H1 (cell line): Measurements from ENCODE around the gene POLR2C.

Experiments used
- CTCF ChIP-seq, 3 experiments: IDR thresholded peaks; 1 replicate in 2 of 3; 2 replicates in 1 of 3; pipeline versions ENCODE4 v1.5.1 to v1.6.1; 2011; ENCODE audit warnings: low read length in 3 of 3, mild to moderate bottlenecking in 3 of 3, inconsistent platforms in 2 of 3, low read depth in 1 of 3, moderate library complexity in 1 of 3; ENCODE audit not compliant: insufficient read depth in 1 of 3; ENCODE audit errors: control extremely low read depth in 1 of 3
- EP300 ChIP-seq, 2 experiments: IDR thresholded peaks; 1 replicate in 1 of 2; 2 replicates in 1 of 2; pipeline ENCODE4 v1.6.1; 2011 to 2012; ENCODE audit warnings: low read depth in 2 of 2, low read length in 2 of 2, mild to moderate bottlenecking in 2 of 2, borderline replicate concordance in 1 of 2, inconsistent platforms in 1 of 2, moderate library complexity in 1 of 2
- EZH2 ChIP-seq: fragments of 200-600 bp; sonication (generic); IDR thresholded peaks from 2 replicates; pipeline ENCODE4 v1.7.1; 2012; ENCODE audit warnings: low read depth, mild to moderate bottlenecking, moderate library complexity, low read length, inconsistent platforms; ENCODE audit not compliant: severe bottlenecking
- HDAC6 ChIP-seq: IDR thresholded peaks from one replicate; pipeline ENCODE4 v1.7.1; 2012; ENCODE audit warnings: low read depth, mild to moderate bottlenecking, inconsistent platforms, low read length, moderate library complexity
- MAX ChIP-seq: IDR thresholded peaks from 2 replicates; pipeline ENCODE4 v1.6.1; 2012; ENCODE audit warnings: inconsistent platforms
- PHF8 ChIP-seq: fragments of 200-600 bp; sonication (generic); conservative IDR thresholded peaks from 2 replicates; pipeline ENCODE4 v1.7.1; 2012; ENCODE audit warnings: low read depth, mild to moderate bottlenecking, inconsistent platforms, low read length, moderate library complexity
- POLR2A ChIP-seq, 2 experiments: IDR thresholded peaks; 1 replicate in 1 of 2; 2 replicates in 1 of 2; pipeline ENCODE4 v1.6.1; 2011; ENCODE audit warnings: low read depth in 2 of 2, low read length in 2 of 2, mild to moderate bottlenecking in 2 of 2; ENCODE audit errors: control extremely low read depth in 1 of 2
- RAD21 ChIP-seq, 2 experiments: IDR thresholded peaks in 1 of 2; conservative IDR thresholded peaks in 1 of 2; 2 replicates each; pipeline ENCODE4 v1.6.1; 2011; ENCODE audit warnings: low read depth in 2 of 2, low read length in 2 of 2, improper control_type of control experiment in 1 of 2, inconsistent platforms in 1 of 2, mild to moderate bottlenecking in 1 of 2, moderate library complexity in 1 of 2
- RFX5 ChIP-seq: IDR thresholded peaks from 2 replicates; pipeline ENCODE4 v1.6.1; 2011; ENCODE audit warnings: low read depth, low read length, improper control_type of control experiment, borderline replicate concordance
- SIN3A ChIP-seq, 2 experiments: IDR thresholded peaks in 1 of 2; conservative IDR thresholded peaks in 1 of 2; 2 replicates each; pipeline ENCODE4 v1.6.1; 2011 to 2012; ENCODE audit warnings: low read length in 2 of 2, improper control_type of control experiment in 1 of 2, low read depth in 1 of 2, mild to moderate bottlenecking in 1 of 2
- SP1 ChIP-seq: IDR thresholded peaks from 2 replicates; pipeline ENCODE4 v1.6.1; 2011; ENCODE audit warnings: low read depth, low read length
- SRF ChIP-seq: IDR thresholded peaks from 2 replicates; pipeline ENCODE4 v1.6.1; 2011; ENCODE audit warnings: mild to moderate bottlenecking, low read depth, low read length, moderate library complexity
- TF ChIP-seq, protein P1 (sequence below): fragments of 300-600 bp; sonication (generic); IDR thresholded peaks from 2 replicates; pipeline ENCODE4 v1.7.1; 2012; ENCODE audit warnings: low read length, moderate library complexity, mild to moderate bottlenecking, inconsistent platforms; ENCODE audit not compliant: insufficient replicate concordance

DNA sequence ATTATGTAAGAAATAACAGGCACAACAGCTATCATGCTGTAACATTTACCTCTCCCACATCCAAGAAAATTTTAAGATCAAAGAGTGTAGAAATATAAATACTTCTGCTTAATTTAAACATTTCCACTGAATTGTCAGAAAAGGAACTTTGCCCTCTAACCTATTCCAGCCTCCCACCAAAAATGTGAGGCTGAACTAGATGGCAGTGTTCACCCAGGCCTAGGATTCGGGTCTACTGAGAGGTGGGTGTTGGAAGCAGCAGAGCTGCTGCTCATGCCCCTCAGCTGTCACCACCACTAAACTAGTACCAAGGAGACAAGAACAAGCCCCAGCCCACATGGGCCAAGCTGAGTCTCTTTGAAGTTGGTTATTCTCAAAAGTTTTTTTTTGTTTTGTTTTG lies 26.6 kb upstream of the POLR2C start:
- TF ChIP-seq RFX5: no peak
- no peak for TF ChIP-seq MAX
- TF ChIP-seq, protein P1, sequence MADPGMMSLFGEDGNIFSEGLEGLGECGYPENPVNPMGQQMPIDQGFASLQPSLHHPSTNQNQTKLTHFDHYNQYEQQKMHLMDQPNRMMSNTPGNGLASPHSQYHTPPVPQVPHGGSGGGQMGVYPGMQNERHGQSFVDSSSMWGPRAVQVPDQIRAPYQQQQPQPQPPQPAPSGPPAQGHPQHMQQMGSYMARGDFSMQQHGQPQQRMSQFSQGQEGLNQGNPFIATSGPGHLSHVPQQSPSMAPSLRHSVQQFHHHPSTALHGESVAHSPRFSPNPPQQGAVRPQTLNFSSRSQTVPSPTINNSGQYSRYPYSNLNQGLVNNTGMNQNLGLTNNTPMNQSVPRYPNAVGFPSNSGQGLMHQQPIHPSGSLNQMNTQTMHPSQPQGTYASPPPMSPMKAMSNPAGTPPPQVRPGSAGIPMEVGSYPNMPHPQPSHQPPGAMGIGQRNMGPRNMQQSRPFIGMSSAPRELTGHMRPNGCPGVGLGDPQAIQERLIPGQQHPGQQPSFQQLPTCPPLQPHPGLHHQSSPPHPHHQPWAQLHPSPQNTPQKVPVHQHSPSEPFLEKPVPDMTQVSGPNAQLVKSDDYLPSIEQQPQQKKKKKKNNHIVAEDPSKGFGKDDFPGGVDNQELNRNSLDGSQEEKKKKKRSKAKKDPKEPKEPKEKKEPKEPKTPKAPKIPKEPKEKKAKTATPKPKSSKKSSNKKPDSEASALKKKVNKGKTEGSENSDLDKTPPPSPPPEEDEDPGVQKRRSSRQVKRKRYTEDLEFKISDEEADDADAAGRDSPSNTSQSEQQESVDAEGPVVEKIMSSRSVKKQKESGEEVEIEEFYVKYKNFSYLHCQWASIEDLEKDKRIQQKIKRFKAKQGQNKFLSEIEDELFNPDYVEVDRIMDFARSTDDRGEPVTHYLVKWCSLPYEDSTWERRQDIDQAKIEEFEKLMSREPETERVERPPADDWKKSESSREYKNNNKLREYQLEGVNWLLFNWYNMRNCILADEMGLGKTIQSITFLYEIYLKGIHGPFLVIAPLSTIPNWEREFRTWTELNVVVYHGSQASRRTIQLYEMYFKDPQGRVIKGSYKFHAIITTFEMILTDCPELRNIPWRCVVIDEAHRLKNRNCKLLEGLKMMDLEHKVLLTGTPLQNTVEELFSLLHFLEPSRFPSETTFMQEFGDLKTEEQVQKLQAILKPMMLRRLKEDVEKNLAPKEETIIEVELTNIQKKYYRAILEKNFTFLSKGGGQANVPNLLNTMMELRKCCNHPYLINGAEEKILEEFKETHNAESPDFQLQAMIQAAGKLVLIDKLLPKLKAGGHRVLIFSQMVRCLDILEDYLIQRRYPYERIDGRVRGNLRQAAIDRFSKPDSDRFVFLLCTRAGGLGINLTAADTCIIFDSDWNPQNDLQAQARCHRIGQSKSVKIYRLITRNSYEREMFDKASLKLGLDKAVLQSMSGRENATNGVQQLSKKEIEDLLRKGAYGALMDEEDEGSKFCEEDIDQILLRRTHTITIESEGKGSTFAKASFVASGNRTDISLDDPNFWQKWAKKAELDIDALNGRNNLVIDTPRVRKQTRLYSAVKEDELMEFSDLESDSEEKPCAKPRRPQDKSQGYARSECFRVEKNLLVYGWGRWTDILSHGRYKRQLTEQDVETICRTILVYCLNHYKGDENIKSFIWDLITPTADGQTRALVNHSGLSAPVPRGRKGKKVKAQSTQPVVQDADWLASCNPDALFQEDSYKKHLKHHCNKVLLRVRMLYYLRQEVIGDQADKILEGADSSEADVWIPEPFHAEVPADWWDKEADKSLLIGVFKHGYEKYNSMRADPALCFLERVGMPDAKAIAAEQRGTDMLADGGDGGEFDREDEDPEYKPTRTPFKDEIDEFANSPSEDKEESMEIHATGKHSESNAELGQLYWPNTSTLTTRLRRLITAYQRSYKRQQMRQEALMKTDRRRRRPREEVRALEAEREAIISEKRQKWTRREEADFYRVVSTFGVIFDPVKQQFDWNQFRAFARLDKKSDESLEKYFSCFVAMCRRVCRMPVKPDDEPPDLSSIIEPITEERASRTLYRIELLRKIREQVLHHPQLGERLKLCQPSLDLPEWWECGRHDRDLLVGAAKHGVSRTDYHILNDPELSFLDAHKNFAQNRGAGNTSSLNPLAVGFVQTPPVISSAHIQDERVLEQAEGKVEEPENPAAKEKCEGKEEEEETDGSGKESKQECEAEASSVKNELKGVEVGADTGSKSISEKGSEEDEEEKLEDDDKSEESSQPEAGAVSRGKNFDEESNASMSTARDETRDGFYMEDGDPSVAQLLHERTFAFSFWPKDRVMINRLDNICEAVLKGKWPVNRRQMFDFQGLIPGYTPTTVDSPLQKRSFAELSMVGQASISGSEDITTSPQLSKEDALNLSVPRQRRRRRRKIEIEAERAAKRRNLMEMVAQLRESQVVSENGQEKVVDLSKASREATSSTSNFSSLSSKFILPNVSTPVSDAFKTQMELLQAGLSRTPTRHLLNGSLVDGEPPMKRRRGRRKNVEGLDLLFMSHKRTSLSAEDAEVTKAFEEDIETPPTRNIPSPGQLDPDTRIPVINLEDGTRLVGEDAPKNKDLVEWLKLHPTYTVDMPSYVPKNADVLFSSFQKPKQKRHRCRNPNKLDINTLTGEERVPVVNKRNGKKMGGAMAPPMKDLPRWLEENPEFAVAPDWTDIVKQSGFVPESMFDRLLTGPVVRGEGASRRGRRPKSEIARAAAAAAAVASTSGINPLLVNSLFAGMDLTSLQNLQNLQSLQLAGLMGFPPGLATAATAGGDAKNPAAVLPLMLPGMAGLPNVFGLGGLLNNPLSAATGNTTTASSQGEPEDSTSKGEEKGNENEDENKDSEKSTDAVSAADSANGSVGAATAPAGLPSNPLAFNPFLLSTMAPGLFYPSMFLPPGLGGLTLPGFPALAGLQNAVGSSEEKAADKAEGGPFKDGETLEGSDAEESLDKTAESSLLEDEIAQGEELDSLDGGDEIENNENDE: no peak
- TF ChIP-seq CTCF (IDR thresholded peaks at IDR 0.05; ENCODE audit: control extremely low read depth in 1 of 3, insufficient read depth in 1 of 3, low read depth in 1 of 3, low read length in 3 of 3): no peak
- no peak for TF ChIP-seq POLR2A (IDR thresholded peaks at IDR 0.05; ENCODE audit: control extremely low read depth in 1 of 2, low read depth in 2 of 2, low read length in 2 of 2)
- TF ChIP-seq RAD21 (IDR thresholded peaks at IDR 0.05 in 1 of 2, conservative IDR thresholded peaks at IDR 0.05 in 1 of 2; ENCODE audit: low read depth in 2 of 2, low read length in 2 of 2): no peak
- no peak for TF ChIP-seq EP300 (IDR thresholded peaks at IDR 0.05; ENCODE audit: borderline replicate concordance in 1 of 2, low read depth in 2 of 2, low read length in 2 of 2)
- TF ChIP-seq SRF: no peak
- TF ChIP-seq EZH2: no peak
- no peak for TF ChIP-seq SP1
- no peak for TF ChIP-seq HDAC6
- no peak for TF ChIP-seq PHF8
- no peak for TF ChIP-seq SIN3A (conservative IDR thresholded peaks at IDR 0.05 in 1 of 2, IDR thresholded peaks at IDR 0.05 in 1 of 2; ENCODE audit: low read depth in 1 of 2, low read length in 2 of 2)
